Sciatic nerve (tissue), 2 donors: ENCODE data around the gene BIRC7. TPM values are rescaled to one million over a fixed set of nuclear protein-coding genes. Genes with fewer than 3 reads are reported as not detected.
"Not testable (repeated sequence)": the region's sequence is repeated elsewhere in the genome, so short reads cannot be mapped to it uniquely, and the experiment has no call there.

ENCODE experiments used
- ATAC-seq: fragments of 200-7000 bp; cut with Tn5 transposase; one replicate; pipeline ENCODE4 v1.9.1; 2020; ENCODE audit warnings: mild to moderate bottlenecking, moderate library complexity
- DNase-seq: peaks from one replicate; pipeline ENCODE4 v3.0.0-alpha.2; 2020; ENCODE audit warnings: low spot score
- intact Hi-C: fragments of 100-400 bp; cut with DNase I; formaldehyde crosslinking; loops from one replicate; pipeline ENCODE4 v1.14.2; 2022
- total RNA-seq: library from RNA; stranded (reverse); fragmentation: NEBNext Ultra II Directional; extraction: Animal tissue kit (Norgen Biotek cat#: 25700); gene quantifications from one replicate; pipeline ENCODE4 v1.2.1, GENCODE V29; 2021
- donor health status: DM: no; HTN: no; CAD: no.
- donor health status: DM: no; HTN: no; CAD: no.

Gene BIRC7
- total RNA-seq, 1 donor from 2014 or later, result 26.0 TPM

DNA sequence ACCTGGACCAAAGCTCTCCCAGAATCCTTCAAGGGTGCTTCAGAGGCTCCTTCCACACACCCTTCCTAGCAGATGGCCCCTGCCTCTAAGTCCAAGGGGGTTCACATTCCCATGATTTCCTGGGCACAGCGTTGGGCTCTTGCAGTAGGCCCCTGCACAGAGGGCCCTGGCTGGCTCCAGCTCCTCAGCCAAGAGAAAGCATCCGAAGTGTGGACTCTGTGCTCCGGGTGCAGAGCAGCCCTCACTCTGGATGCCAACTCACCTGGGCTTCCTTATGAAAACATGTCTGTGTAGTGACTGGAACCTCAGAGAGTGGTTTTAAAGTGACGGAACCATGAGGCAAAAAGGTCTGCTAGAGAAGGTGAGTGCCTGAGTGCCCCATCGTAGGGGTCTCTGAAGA lies 31.3 kb upstream of the BIRC7 start:
- DNase-seq (no peak), ATAC-seq (no peak)
- intact Hi-C loops, result no loop called here

DNA sequence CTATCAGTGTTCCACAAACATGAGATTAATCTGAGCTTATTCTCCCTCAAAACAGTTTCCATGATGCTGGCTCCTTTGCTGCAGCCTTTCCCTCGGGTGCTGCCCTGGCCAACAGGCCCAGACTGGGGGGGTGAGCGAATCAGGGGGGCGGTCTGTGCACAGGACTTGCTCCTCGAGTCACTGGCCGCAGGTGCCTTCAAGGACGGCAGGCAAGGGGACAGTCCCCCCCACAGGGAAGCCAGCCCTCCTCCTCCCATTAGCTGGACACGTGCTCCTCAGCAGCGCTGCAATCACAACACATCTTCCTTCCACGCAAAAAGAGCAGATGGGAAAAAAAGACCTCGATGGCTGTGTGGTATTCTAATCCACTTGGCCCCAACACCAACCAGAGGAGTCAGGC lies 29.8 kb upstream of the BIRC7 start:
- DNase-seq (no peak), ATAC-seq (no peak)
- intact Hi-C loops, result no loop called here

DNA sequence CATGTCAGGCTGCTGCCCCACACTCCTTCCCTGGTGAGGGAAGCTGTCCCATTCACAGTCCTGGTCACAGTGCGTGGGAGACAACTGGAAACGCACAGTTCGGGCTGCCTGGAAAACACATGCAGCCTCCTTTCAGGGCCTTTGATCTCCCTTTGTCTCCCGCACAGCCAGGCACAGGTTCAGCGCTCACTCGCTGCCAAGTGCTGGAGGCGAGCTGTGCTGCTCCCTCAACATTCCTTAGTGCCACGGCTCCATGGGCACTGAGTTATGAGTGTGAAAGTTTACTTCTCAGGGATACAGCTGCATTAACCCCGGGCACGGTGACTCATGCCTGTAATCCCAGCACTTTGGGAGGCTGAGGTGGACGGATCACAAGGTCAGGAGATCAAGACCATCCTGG lies 28.8 kb upstream of the BIRC7 start:
- DNase-seq (no peak), ATAC-seq (no peak)
- intact Hi-C loops, result no loop called here

- intact Hi-C loops, result no loop called here
- ATAC-seq, result peak; percentile 15
- DNase-seq, result no peak
Measured at GRCh38 chr20:63208346-63208909, 27.3 kb upstream of the BIRC7 start.

- intact Hi-C loops, result no loop called here
- DNase-seq, result no peak
- ATAC-seq, result no peak
Measured at GRCh38 chr20:63210011-63210605, 25.6 kb upstream of the BIRC7 start.

DNA sequence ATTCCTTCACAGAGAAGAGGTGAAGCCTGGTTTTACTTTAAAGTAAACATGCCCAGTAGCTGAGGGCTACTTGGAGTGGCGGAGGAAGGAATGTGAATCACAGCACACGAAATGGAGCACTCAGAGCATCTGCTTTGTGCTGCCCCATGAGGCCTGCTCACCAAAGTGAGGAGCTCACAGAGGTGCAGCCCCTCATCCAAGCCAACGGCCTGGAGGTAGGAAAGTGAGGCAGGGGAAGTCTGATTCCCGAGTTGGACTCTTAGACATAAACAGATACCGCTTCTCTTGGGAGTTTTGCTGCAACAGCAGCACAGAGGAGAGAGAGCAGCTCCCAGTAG lies 23.3 kb upstream of the BIRC7 start:
- no peak for ATAC-seq
- intact Hi-C loops, result no loop called here
- no peak for DNase-seq

DNA sequence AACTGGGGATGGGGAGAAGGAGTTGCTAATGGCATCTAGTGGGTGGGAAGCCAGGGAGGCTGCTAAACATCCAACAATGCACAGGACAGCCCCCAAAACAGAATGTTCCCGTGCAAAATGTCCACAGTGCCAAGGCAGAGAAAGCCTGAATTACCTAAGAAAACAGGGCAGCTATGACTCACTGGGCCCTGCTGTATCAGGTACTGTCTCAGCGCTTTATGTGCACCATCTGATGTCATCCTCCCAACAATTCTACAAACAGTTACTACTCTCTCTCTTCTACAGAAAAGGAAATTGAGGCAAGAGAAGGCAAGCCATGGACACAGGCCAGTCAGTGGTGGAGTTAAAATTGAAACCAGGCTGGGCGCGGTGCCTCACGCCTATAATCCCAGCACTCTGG lies 22.9 kb upstream of the BIRC7 start:
- no peak for DNase-seq
- intact Hi-C loops, result no loop called here
- ATAC-seq, result no peak

DNA sequence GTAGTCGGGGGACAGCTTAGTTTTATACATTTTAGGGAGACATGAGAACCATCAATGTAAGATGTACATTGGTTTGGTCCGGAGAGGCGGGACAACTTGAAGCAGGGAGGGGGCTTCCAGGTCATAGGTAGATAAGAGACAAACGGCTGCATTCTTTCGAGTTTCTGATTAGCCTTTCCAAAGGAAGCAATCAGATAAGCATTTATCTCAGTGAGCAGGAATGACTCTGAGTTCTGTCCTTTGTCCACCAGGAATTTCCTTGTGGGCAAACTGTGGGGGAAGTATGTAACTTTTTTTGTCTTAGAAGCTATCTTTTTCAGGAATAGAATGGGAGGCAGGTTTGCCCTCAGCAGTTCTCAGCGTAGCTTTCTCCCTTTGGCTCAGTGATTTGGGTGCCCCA lies 21.2 kb upstream of the BIRC7 start:
- ATAC-seq (no peak), DNase-seq (no peak)
- intact Hi-C loops, result no loop called here

- ATAC-seq (no peak), DNase-seq (no peak)
- intact Hi-C loops, result no loop called here
Measured at GRCh38 chr20:63215101-63216040, 20.3 kb upstream of the BIRC7 start.

- ATAC-seq, result peak; percentile 99
- DNase-seq, result peak; percentile 98
- intact Hi-C loops, result no loop called here
Measured at GRCh38 chr20:63216041-63216848, 19.5 kb upstream of the BIRC7 start, which contains the start of gene YTHDF1. TSS of gene YTHDF1 (minus strand) at chr20:63216131. CDS start at chr20:63215892, 239 bp downstream.

DNA sequence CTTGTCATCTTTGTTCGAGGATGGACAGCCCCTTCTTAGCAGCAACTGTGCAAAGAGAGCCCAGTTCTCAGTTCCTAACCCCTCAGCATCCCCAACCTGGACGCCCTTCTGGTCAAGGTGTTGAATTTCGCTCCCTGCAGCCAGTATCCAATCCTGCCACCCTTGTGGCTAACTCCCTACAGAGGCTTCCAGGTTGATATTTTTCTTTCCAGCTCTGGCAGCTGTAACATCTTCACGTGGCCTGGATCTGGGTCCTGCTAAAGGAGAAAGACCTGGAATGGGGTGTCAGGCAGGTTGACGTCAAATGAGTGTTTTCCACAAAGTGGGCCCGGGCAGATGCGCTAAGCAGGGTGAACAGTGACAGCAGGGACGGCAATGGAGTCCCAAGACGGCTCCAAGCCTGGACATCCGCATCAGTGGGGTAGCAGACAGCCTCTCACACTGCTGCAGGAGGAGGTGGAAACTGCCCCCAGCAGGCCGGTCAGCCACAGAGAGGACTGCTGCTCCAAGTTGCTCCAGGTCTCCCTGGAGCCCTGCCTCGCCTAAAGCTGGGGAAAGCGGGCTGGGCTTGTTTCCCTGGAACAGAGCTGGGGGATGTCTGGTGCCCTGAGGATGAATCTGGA lies 18.7 kb upstream of the BIRC7 start:
- no peak for DNase-seq
- no peak for ATAC-seq
- intact Hi-C loops, result no loop called here

GRCh38 chr20:63217706-63218105 lies 18.0 kb upstream of the BIRC7 start:
- intact Hi-C loops, result no loop called here
- ATAC-seq (no peak), DNase-seq (no peak)

GRCh38 chr20:63218701-63219446 lies 16.8 kb upstream of the BIRC7 start:
- DNase-seq (no peak), ATAC-seq (no peak)
- intact Hi-C loops, result no loop called here

DNA sequence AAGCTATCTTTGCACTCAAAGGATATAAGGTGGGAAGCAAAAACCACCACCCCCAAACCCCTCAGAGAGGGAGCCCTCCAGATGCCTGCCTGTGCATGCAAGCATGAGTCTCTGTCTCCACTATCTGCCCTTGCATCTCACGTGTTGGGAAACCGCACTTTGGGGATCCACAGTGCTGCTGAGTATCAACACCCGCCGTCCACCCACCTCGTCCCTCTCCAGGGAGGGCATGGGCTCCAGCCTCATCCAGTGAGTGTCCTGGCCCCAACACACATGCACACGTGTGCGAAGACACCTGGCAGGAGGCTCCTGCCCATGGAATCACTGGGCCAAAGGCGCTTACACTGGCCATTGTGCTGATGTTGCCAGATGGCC lies 16.3 kb upstream of the BIRC7 start:
- ATAC-seq (no peak), DNase-seq (no peak)
- intact Hi-C loops, result no loop called here

GRCh38 chr20:63219866-63220521 lies 15.7 kb upstream of the BIRC7 start:
- intact Hi-C loops, result no loop called here
- ATAC-seq, result no peak
- DNase-seq, result no peak

GRCh38 chr20:63220696-63221399 lies 14.9 kb upstream of the BIRC7 start:
- DNase-seq (no peak), ATAC-seq (no peak)
- intact Hi-C loops, result no loop called here

- DNase-seq, ATAC-seq, intact Hi-C loops: not testable (repeated sequence)
Measured at GRCh38 chr20:63221400-63222053, 14.2 kb upstream of the BIRC7 start.
